HG02759 (cell line): ENCODE measurements around the gene CCDC184.
"Not testable (repeated sequence)": the region's sequence is repeated elsewhere in the genome, so short reads cannot be mapped to it uniquely, and the experiment has no call there.

ENCODE experiments used
- ATAC-seq: cut with Tn5 transposase; IDR thresholded peaks from one replicate; pipeline ENCODE4 v1.9.1; 2021; ENCODE audit warnings: mild to moderate bottlenecking, moderate library complexity; ENCODE audit not compliant: unreplicated experiment

The CCDC184 gene

GRCh38 chr12:48201516-48201915, 18.1 kb downstream of the CCDC184 start:
- ATAC-seq = no peak

- no peak for ATAC-seq
Observed at GRCh38 chr12:48202766-48203165, 19.3 kb downstream of the CCDC184 start.

- no peak for ATAC-seq
Observed at GRCh38 chr12:48203192-48203591, 19.7 kb downstream of the CCDC184 start, which contains the start of gene OR10AD1. Gene OR10AD1, minus strand, starts transcription at chr12:48203292. Its CDS starts 0 bp downstream, at chr12:48203292.

GRCh38 chr12:48209495-48209894, 26.1 kb downstream of the CCDC184 start:
- not testable (repeated sequence) for ATAC-seq

- no peak for ATAC-seq
Observed at GRCh38 chr12:48216785-48217184, 33.3 kb downstream of the CCDC184 start.

GRCh38 chr12:48219631-48220030, 36.2 kb downstream of the CCDC184 start:
- no peak for ATAC-seq

- ATAC-seq = no peak
Observed at GRCh38 chr12:48220701-48221100, 37.3 kb downstream of the CCDC184 start.

- no peak for ATAC-seq
Observed at GRCh38 chr12:48221645-48222044, 38.2 kb downstream of the CCDC184 start.

GRCh38 chr12:48224533-48224932, 41.1 kb downstream of the CCDC184 start:
- ATAC-seq = not testable (repeated sequence)

GRCh38 chr12:48231169-48231958, 47.9 kb downstream of the CCDC184 start:
- ATAC-seq = not testable (repeated sequence)
